ENCODE data around the gene TAS2R9. TPM values are rescaled to one million over a fixed set of nuclear protein-coding genes. Genes with fewer than 3 reads are reported as not detected.

Gene TAS2R9
- total RNA-seq, 1 donor from 2014 or later, result not detected

DNA sequence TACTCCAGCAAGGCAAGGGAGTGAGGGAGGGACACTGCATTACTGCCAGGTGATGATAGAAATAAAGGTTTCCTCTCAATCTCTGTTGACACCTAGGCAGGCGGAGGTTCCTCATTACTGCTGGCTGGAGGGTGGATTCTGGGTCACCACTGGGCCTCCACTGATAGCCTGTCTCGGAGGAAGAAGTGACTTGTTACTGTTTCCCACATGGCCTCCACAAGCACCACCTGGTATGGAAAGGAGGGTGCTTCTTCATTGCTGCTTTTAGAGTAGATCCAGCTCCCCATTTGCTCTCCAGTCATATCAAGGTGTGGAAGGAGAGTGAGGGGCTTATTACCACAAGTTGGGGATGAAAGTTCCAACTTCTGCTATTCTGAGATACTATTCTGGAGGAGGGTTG, 32.9 kb upstream of the TAS2R9 start:
- H3K4me1 Mint-ChIP-seq (ENCODE audit: low read depth, unreplicated experiment), result no peaks in the 10 kb centered on the region
- DNase-seq (ENCODE audit: low read depth), result no peak
- Histone ChIP-seq H2AFZ (ENCODE audit: low read depth, low read length) (no peak overlapping the region), H3K4me3 (ENCODE audit: insufficient read depth, low read depth, low read length) (no peak overlapping the region), H3K79me2 (ENCODE audit: insufficient read depth, low read length) (no peaks in the 10 kb centered on the region), H3K4me2 (ENCODE audit: low read length) (no peak overlapping the region), H3K36me3 (ENCODE audit: insufficient read depth, low read length) (no peaks in the 10 kb centered on the region), H3K27me3 (ENCODE audit: insufficient read depth, low read length) (no peaks in the 10 kb centered on the region), H3K9me3 (ENCODE audit: insufficient read depth, low read depth, low read length) (no peaks in the 10 kb centered on the region), H3K4me1 (ENCODE audit: insufficient read depth, low read length) (no peaks in the 10 kb centered on the region), H4K20me1 (ENCODE audit: insufficient read depth, low read length) (no peaks in the 10 kb centered on the region), H3K9ac (ENCODE audit: low read length) (no peak overlapping the region), H3K27ac (ENCODE audit: low read depth, low read length) (no peak overlapping the region)
- no peak for FAIRE-seq
- no peaks in the 10 kb centered on the region for H3K27me3 Mint-ChIP-seq (ENCODE audit: low read depth, unreplicated experiment)
- no peaks in the 10 kb centered on the region for H3K9me3 Mint-ChIP-seq (ENCODE audit: unreplicated experiment)
- TF ChIP-seq EZH2 (IDR thresholded peaks at IDR 0.05; ENCODE audit: insufficient read depth, low read length) (no peak), CTCF (IDR thresholded peaks at IDR 0.05; ENCODE audit: insufficient read depth, low read depth, low read length) (no peak)
- no peak overlapping the region for H3K27ac Mint-ChIP-seq (ENCODE audit: unreplicated experiment)
- peaks cover 2% of the 10 kb centered on the region for H3K36me3 Mint-ChIP-seq (ENCODE audit: low read depth, unreplicated experiment)
- H3K4me3 Mint-ChIP-seq (ENCODE audit: unreplicated experiment), result no peak overlapping the region

- FAIRE-seq (no peak), DNase-seq (ENCODE audit: low read depth) (no peak)
Measured at GRCh38 chr12:10838461-10838860, 28.5 kb upstream of the TAS2R9 start.

More at GRCh38 chr12:10838461-10838860, 28.5 kb upstream of the TAS2R9 start:
- no peaks in the 10 kb centered on the region for H3K27me3 ChIP-seq (ENCODE audit: insufficient read depth, low read length)
- no peaks in the 10 kb centered on the region for H3K36me3 ChIP-seq (ENCODE audit: insufficient read depth, low read length)
- H2AFZ ChIP-seq (ENCODE audit: low read depth, low read length), result no peak overlapping the region
- H4K20me1 ChIP-seq (ENCODE audit: insufficient read depth, low read length), result no peaks in the 10 kb centered on the region
- H3K4me1 Mint-ChIP-seq (ENCODE audit: low read depth, unreplicated experiment), result no peaks in the 10 kb centered on the region
- H3K4me2 ChIP-seq (ENCODE audit: low read length), result no peak overlapping the region
- H3K79me2 ChIP-seq (ENCODE audit: insufficient read depth, low read length), result no peaks in the 10 kb centered on the region
- H3K27ac Mint-ChIP-seq (ENCODE audit: unreplicated experiment), result no peak overlapping the region
- no peak overlapping the region for H3K4me3 Mint-ChIP-seq (ENCODE audit: unreplicated experiment)
- H3K27me3 Mint-ChIP-seq (ENCODE audit: low read depth, unreplicated experiment), result no peaks in the 10 kb centered on the region
- H3K27ac ChIP-seq (ENCODE audit: low read depth, low read length), result no peak overlapping the region
- no peak for TF ChIP-seq EZH2 (IDR thresholded peaks at IDR 0.05; ENCODE audit: insufficient read depth, low read length)
- TF ChIP-seq CTCF (IDR thresholded peaks at IDR 0.05; ENCODE audit: insufficient read depth, low read depth, low read length), result no peak
- no peaks in the 10 kb centered on the region for H3K4me1 ChIP-seq (ENCODE audit: insufficient read depth, low read length)
- H3K9me3 Mint-ChIP-seq (ENCODE audit: unreplicated experiment), result no peaks in the 10 kb centered on the region
- H3K36me3 Mint-ChIP-seq (ENCODE audit: low read depth, unreplicated experiment), result peaks cover 2% of the 10 kb centered on the region
- no peaks in the 10 kb centered on the region for H3K9me3 ChIP-seq (ENCODE audit: insufficient read depth, low read depth, low read length)
- H3K9ac ChIP-seq (ENCODE audit: low read length), result no peak overlapping the region
- H3K4me3 ChIP-seq (ENCODE audit: insufficient read depth, low read depth, low read length), result no peak overlapping the region
